HepG2 (cell line): Measurements from ENCODE around the gene SWSAP1. TPM values are rescaled to one million over a fixed set of nuclear protein-coding genes. Genes with fewer than 3 reads are reported as not detected.

Source experiments
- ATF7-NPFF ChIP-seq: sonication (generic); formaldehyde crosslinking; IDR thresholded peaks from 2 replicates; pipeline ENCODE4 v1.8.1; 2023; ENCODE audit warnings: mild to moderate bottlenecking, low read depth, missing genetic modification reagents, moderate library complexity
- BRCA1 ChIP-seq: sonication (generic); formaldehyde crosslinking; IDR thresholded peaks from 2 replicates; pipeline ENCODE4 v1.4.0; 2020; ENCODE audit warnings: missing genetic modification reagents
- HOXA5 ChIP-seq: sonication (generic); formaldehyde crosslinking; IDR thresholded peaks from 2 replicates; pipeline ENCODE4 v1.4.0; 2020; ENCODE audit warnings: missing genetic modification reagents
- KAT2B ChIP-seq: fragments of 150-350 bp; IDR thresholded peaks from 2 replicates; pipeline ENCODE4 v1.6.1; 2014; ENCODE audit warnings: low read depth, low read length, borderline replicate concordance
- KLF11 ChIP-seq: IDR thresholded peaks from 2 replicates; pipeline ENCODE4 v1.6.1; 2016; ENCODE audit warnings: missing compliant biosample characterization
- MIXL1 ChIP-seq: IDR thresholded peaks from 2 replicates; pipeline ENCODE4 v1.6.1; 2016
- NFATC3 ChIP-seq: sonication (generic); formaldehyde crosslinking; IDR thresholded peaks from 2 replicates; pipeline ENCODE4 v1.5.1; 2020; ENCODE audit warnings: mild to moderate bottlenecking, missing genetic modification reagents
- RARG ChIP-seq: sonication (generic); formaldehyde crosslinking; IDR thresholded peaks from 2 replicates; pipeline ENCODE4 v1.4.0; 2020; ENCODE audit warnings: low read depth, mild to moderate bottlenecking, missing genetic modification reagents
- SAP130 ChIP-seq: IDR thresholded peaks from 2 replicates; pipeline ENCODE4 v1.6.1; 2016; ENCODE audit warnings: low read depth
- TBL1XR1 ChIP-seq: fragments of 150-350 bp; IDR thresholded peaks from 2 replicates; pipeline ENCODE4 v1.6.1; 2014; ENCODE audit warnings: borderline replicate concordance, low read length; ENCODE audit not compliant: partially characterized antibody
- ZNF83 ChIP-seq: sonication (generic); formaldehyde crosslinking; IDR thresholded peaks from 2 replicates; pipeline ENCODE4 v1.4.0; 2020; ENCODE audit warnings: missing genetic modification reagents, mild to moderate bottlenecking, borderline replicate concordance
- polyA plus RNA-seq, 8 experiments: library from polyadenylated mRNA; depleted of rRNA in 3 of 8; stranded (reverse) in 7 of 8; unstranded in 1 of 8; fragments of >200 nt; fragmentation: Illumina TruSeq in 4 of 8; extraction: Trizol in 4 of 8; gene quantifications; 2 replicates each; pipeline versions ENCODE4 v1.2.1 to v1.2.3, GENCODE V29; 2011 to 2016; ENCODE audit warnings: low read depth in 4 of 8, missing spikeins in 1 of 8, mixed read lengths in 1 of 8; ENCODE audit not compliant: insufficient read depth in 1 of 8
- total RNA-seq, 5 experiments: library from RNA; depleted of rRNA; stranded (reverse); fragments of >200 nt; fragmentation: Illumina TruSeq; extraction: Trizol; gene quantifications; 2 replicates each; pipeline ENCODE4 v1.2.3, GENCODE V29; 2016; ENCODE audit warnings: low read depth in 1 of 5
- TF ChIP-seq, protein P1 (sequence below): sonication (generic); formaldehyde crosslinking; conservative IDR thresholded peaks from 2 replicates; pipeline ENCODE4 v1.8.0; 2022; ENCODE audit warnings: low read depth, missing genetic modification reagents
- TF ChIP-seq, protein P2 (sequence below): sonication (generic); formaldehyde crosslinking; IDR thresholded peaks from 2 replicates; pipeline ENCODE4 v1.4.0; 2020; ENCODE audit warnings: missing genetic modification reagents, mild to moderate bottlenecking, borderline replicate concordance
- TF ChIP-seq, protein P3 (sequence below): sonication (generic); formaldehyde crosslinking; IDR thresholded peaks from 2 replicates; pipeline ENCODE4 v1.8.0; 2022; ENCODE audit warnings: mild to moderate bottlenecking, missing genetic modification reagents, borderline replicate concordance
- TF ChIP-seq, protein P4 (sequence below): sonication (generic); formaldehyde crosslinking; IDR thresholded peaks from 2 replicates; pipeline ENCODE4 v1.9.0; 2021; ENCODE audit warnings: missing genetic modification reagents, mild to moderate bottlenecking, borderline replicate concordance
- TF ChIP-seq, protein P5 (sequence below): sonication (generic); formaldehyde crosslinking; IDR thresholded peaks from 2 replicates; pipeline ENCODE4 v1.4.0; 2020; ENCODE audit warnings: missing genetic modification reagents

Gene SWSAP1
- total and polyA plus RNA-seq, 2 of the 13 experiments (the other 11 are each of a cell fraction or from before 2014, with no cell fraction given) = 2.7 to 3.3 TPM

DNA sequence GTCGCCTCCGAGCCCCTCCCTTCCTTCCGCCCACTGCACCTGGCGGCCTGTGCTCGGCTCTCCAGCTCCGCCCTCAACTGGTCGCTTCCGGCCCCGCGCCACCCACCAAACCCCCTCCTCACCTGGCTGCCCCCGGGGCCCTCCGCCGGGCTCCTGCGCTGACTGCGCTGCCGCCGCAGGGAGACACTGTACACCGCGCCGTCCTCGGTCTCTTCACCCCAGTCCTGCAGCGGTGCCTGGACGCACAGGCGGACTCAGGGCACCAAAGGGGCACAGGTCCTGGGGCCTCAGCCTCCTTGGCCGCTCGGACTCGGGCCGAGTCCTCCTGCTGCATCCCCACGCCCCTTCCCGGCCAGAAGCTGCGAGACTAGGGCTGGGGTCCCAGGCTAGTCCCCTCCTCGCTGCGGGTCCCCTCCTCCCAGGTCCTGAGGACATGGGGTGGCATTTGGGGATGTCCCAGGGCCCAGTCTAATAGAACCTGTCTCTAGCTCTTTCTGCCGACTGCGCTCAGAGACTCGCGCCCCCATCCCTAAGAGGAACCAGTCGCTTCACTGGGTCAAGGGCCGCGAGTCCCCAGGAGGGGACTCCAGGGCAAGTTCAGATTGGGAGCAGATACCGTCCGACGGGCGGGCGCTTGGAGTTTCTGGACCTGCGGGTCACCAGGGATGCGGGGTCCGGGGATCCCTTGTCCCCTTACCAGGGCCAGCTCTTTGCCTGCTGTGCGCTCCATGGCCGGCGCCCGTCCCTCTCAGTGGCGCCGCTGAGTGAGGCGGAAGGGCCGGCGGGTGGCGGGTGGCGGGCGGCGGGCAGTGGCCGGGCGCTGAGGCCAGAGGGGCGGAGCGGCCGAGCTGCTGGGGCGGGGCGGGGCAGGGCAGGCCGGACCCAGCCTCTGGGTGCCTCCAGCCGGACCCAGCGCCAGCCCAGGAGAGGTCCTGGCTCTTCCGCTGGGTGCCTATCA, 44.4 kb downstream of the SWSAP1 start, which contains the start of gene RGL3 (continued):
- TF ChIP-seq TBL1XR1 = no peak
- no peak for TF ChIP-seq KAT2B
- TF ChIP-seq, protein P1, sequence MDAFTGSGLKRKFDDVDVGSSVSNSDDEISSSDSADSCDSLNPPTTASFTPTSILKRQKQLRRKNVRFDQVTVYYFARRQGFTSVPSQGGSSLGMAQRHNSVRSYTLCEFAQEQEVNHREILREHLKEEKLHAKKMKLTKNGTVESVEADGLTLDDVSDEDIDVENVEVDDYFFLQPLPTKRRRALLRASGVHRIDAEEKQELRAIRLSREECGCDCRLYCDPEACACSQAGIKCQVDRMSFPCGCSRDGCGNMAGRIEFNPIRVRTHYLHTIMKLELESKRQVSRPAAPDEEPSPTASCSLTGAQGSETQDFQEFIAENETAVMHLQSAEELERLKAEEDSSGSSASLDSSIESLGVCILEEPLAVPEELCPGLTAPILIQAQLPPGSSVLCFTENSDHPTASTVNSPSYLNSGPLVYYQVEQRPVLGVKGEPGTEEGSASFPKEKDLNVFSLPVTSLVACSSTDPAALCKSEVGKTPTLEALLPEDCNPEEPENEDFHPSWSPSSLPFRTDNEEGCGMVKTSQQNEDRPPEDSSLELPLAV (CRISPR knock-in tag) = no peak
- TF ChIP-seq, protein P2, sequence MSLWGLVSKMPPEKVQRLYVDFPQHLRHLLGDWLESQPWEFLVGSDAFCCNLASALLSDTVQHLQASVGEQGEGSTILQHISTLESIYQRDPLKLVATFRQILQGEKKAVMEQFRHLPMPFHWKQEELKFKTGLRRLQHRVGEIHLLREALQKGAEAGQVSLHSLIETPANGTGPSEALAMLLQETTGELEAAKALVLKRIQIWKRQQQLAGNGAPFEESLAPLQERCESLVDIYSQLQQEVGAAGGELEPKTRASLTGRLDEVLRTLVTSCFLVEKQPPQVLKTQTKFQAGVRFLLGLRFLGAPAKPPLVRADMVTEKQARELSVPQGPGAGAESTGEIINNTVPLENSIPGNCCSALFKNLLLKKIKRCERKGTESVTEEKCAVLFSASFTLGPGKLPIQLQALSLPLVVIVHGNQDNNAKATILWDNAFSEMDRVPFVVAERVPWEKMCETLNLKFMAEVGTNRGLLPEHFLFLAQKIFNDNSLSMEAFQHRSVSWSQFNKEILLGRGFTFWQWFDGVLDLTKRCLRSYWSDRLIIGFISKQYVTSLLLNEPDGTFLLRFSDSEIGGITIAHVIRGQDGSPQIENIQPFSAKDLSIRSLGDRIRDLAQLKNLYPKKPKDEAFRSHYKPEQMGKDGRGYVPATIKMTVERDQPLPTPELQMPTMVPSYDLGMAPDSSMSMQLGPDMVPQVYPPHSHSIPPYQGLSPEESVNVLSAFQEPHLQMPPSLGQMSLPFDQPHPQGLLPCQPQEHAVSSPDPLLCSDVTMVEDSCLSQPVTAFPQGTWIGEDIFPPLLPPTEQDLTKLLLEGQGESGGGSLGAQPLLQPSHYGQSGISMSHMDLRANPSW (CRISPR knock-in tag) = no peak
- TF ChIP-seq, protein P3, sequence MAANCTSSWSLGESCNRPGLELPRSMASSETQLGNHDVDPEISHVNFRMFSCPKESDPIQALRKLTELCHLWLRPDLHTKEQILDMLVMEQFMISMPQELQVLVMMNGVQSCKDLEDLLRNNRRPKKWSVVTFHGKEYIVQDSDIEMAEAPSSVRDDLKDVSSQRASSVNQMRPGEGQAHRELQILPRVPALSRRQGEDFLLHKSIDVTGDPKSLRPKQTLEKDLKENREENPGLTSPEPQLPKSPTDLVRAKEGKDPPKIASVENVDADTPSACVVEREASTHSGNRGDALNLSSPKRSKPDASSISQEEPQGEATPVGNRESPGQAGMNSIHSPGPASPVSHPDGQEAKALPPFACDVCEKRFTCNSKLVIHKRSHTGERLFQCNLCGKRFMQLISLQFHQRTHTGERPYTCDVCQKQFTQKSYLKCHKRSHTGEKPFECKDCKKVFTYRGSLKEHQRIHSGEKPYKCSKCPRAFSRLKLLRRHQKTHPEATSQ = no peak
- TF ChIP-seq SAP130 (CRISPR knock-in tag) = peak; percentile 19
- TF ChIP-seq, protein P4, sequence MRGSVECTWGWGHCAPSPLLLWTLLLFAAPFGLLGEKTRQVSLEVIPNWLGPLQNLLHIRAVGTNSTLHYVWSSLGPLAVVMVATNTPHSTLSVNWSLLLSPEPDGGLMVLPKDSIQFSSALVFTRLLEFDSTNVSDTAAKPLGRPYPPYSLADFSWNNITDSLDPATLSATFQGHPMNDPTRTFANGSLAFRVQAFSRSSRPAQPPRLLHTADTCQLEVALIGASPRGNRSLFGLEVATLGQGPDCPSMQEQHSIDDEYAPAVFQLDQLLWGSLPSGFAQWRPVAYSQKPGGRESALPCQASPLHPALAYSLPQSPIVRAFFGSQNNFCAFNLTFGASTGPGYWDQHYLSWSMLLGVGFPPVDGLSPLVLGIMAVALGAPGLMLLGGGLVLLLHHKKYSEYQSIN (CRISPR knock-in tag) = no peak
- no peak for TF ChIP-seq HOXA5 (CRISPR knock-in tag)
- TF ChIP-seq NFATC3 (CRISPR knock-in tag) = no peak
- TF ChIP-seq ATF7-NPFF (CRISPR knock-in tag) = peak; percentile 54; the same call in 1 of the 2 replicates
- TF ChIP-seq ZNF83 (CRISPR knock-in tag) = 0 out of 2 replicates have a peak, but pooled peaks have one; percentile 1
- no peak for TF ChIP-seq MIXL1 (CRISPR knock-in tag)
- no peak for TF ChIP-seq RARG
- TF ChIP-seq BRCA1 (CRISPR knock-in tag) = no peak
- TF ChIP-seq KLF11 (CRISPR knock-in tag) = no peak
- TF ChIP-seq, protein P5, sequence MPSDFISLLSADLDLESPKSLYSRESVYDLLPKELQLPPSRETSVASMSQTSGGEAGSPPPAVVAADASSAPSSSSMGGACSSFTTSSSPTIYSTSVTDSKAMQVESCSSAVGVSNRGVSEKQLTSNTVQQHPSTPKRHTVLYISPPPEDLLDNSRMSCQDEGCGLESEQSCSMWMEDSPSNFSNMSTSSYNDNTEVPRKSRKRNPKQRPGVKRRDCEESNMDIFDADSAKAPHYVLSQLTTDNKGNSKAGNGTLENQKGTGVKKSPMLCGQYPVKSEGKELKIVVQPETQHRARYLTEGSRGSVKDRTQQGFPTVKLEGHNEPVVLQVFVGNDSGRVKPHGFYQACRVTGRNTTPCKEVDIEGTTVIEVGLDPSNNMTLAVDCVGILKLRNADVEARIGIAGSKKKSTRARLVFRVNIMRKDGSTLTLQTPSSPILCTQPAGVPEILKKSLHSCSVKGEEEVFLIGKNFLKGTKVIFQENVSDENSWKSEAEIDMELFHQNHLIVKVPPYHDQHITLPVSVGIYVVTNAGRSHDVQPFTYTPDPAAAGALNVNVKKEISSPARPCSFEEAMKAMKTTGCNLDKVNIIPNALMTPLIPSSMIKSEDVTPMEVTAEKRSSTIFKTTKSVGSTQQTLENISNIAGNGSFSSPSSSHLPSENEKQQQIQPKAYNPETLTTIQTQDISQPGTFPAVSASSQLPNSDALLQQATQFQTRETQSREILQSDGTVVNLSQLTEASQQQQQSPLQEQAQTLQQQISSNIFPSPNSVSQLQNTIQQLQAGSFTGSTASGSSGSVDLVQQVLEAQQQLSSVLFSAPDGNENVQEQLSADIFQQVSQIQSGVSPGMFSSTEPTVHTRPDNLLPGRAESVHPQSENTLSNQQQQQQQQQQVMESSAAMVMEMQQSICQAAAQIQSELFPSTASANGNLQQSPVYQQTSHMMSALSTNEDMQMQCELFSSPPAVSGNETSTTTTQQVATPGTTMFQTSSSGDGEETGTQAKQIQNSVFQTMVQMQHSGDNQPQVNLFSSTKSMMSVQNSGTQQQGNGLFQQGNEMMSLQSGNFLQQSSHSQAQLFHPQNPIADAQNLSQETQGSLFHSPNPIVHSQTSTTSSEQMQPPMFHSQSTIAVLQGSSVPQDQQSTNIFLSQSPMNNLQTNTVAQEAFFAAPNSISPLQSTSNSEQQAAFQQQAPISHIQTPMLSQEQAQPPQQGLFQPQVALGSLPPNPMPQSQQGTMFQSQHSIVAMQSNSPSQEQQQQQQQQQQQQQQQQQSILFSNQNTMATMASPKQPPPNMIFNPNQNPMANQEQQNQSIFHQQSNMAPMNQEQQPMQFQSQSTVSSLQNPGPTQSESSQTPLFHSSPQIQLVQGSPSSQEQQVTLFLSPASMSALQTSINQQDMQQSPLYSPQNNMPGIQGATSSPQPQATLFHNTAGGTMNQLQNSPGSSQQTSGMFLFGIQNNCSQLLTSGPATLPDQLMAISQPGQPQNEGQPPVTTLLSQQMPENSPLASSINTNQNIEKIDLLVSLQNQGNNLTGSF (CRISPR knock-in tag) = no peak
